ENCODE data around the gene PRDX2. TPM values are rescaled to one million over a fixed set of nuclear protein-coding genes. Genes with fewer than 3 reads are reported as not detected.
"Not testable (repeated sequence)": the region's sequence is repeated elsewhere in the genome, so short reads cannot be mapped to it uniquely, and the experiment has no call there.

Gene PRDX2
- total RNA-seq, 1 experiment from 2014 or later = not detected

GRCh38 chr19:12825254-12826131, 23.9 kb upstream of the PRDX2 start:
- DNase-seq (ENCODE audit: low spot score) = peak; percentile 40

DNA sequence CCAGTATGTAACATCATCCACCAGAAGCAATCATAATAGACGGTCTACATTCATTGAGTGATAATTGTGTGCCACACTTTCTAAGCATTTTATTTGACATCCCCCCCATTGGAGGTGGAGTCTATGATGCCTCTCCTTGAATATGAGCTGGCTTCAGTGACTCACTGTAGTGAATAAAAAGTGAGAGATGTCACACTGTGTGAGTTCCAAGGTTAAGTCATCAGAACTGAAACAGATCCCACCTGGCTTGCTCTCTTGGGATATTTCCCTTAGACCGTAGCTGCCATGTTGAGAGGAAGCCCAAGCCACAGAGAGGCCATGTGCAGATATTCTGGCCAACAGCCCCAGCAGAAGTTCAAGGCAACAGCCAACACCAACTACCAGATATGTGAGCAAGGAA, 20.2 kb upstream of the PRDX2 start:
- peak; percentile 48 for DNase-seq (ENCODE audit: low spot score)

- not testable (repeated sequence) for DNase-seq (ENCODE audit: low spot score)
Observed at GRCh38 chr19:12817810-12818209, 16.2 kb upstream of the PRDX2 start.

DNA sequence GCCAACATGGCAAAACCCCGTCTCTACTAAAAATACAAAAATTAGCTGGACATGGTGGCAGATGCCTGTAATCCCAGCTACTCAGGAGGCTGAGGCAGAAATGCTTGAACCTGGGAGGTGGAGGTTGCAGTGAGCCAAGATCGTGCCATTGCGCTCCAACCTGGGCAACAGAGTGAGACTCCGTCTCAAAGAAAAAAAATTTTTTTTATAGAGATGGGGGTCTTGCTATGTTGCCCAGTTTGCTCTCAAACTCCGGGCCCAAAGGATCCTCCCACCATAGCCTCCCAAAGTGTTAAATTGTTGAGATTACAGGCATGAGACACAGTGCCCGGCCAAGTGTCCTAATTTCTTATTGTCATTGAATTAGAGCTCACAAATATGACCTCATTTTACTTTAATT, 15.6 kb upstream of the PRDX2 start:
- DNase-seq (ENCODE audit: low spot score) = not testable (repeated sequence)

DNA sequence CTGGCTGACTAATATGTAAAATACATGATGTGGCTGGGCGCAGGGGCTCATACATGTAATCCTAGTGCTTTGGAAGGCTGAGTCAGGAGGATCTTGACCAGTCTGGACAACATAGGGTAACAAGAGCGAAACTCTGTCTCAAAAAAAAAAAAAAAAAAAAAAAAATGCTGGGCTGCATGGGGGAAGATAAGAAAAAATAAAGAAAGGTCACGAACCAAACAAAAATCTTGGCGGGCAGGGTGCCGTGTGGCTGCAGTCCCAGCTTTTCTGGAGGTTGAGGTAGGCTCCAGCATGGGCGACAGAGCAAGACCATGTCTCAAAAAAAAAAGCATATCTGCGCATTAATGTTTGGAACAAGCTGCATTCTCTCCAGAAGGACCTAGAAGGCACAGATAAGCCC, 13.5 kb upstream of the PRDX2 start:
- DNase-seq (ENCODE audit: low spot score) = no peak

- peak; percentile 81 for DNase-seq (ENCODE audit: low spot score)
Observed at GRCh38 chr19:12806242-12807081, 4.9 kb upstream of the PRDX2 start, which contains the start of gene RNASEH2A. TSS of gene RNASEH2A (plus strand) at chr19:12806584. CDS start at chr19:12806674, 90 bp downstream.

DNA sequence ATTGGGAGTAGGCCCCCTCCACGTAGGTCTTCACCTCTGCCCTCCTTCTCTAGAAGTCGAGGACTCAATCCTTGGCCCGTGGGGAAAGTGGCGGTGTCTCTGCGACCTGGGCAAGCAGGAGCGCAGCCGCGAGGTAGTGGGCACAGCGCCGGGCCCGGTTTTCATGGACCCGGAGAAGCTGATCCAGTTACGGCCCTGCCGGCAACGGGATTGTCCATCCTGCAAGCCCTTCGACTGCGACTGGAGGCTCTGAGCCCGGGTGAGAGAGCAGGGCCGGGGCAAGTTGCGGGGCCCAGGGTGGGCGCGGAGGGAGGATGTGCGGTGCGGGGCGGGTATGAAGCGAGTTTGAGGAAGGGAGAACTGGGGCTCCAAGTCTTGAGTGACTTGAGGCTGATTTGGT, 2.5 kb upstream of the PRDX2 start:
- DNase-seq (ENCODE audit: low spot score) = no peak

GRCh38 chr19:12802267-12803106, 887 bp upstream of the PRDX2 start:
- no peak for DNase-seq (ENCODE audit: low spot score)

GRCh38 chr19:12800923-12801465, 606 bp downstream of the PRDX2 start:
- DNase-seq (ENCODE audit: low spot score) = no peak

GRCh38 chr19:12800466-12800770, 1.2 kb downstream of the PRDX2 start:
- DNase-seq (ENCODE audit: low spot score) = no peak

- no peak for DNase-seq (ENCODE audit: low spot score)
Observed at GRCh38 chr19:12799742-12800465, 1.7 kb downstream of the PRDX2 start.

- not testable (repeated sequence) for DNase-seq (ENCODE audit: low spot score)
Observed at GRCh38 chr19:12797607-12798006, 4.0 kb downstream of the PRDX2 start.

DNA sequence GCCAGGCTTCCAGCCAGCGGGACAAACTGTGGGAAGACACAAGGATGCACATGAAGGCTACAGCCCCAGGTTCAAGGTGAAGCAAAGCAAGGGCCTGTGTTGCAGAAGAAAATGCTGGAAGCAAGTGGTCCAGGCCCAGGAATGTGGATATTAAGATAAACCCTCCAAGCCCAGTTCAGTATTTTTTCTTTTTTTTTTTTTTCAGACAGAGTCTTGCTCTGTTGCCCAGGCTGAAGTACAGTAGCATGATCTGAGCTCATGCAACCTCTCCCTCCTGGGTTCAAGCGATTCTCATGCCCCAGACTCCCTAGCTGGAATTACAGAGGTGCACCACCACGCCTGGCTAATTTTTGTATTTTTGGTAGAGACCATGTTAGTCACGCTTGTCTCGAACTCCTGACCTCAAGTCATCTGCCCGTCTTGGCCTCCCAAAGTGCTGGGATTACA, 4.4 kb downstream of the PRDX2 start:
- DNase-seq (ENCODE audit: low spot score) = no peak

DNA sequence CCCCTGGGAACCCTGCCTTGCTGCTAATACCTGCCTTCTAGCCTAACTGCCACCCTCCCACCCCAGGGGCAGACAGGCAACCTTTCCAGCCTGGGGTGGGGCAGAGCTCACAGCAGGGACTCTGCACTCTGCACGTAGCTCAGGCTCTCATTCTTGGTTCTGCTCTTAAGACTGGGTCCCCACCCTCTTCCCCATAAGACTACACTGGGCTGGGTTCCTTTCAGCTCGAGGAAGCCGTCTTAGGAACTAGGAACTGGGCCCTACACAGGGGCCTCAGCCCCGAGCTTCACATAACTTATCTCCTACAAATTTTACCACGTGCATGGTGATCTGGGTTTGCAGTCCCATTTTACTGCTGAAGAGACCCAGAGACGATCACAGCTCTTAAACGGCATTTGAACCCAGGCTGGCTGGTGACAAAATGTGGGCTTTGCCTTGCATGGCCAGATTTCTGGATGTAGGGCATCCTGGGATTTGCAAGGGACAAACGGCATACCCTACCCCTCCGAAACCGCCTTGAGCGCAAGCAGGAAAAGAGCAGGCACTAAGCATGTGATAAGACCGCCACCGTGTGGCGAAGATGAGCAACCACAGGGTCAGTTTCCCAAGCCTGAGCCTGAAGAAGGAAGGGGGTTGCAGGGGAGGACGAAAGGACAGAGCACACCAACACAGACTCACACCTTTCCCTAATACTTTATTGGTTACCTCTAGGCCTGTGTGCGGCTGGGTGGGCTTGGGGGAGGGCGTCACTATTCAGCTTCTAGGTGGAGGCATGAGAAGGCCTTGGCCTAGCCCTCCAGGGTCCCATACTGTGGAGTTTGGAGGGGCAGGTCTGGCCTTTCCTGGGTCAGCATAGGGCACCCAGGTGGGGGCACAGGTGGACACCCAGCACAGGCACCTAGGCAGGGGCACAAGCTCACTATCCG, 5.2 kb downstream of the PRDX2 start:
- DNase-seq (ENCODE audit: low spot score) = peak; percentile 73

- no peak for DNase-seq (ENCODE audit: low spot score)
Observed at GRCh38 chr19:12794971-12795381, 6.6 kb downstream of the PRDX2 start.

- peak; percentile 35 for DNase-seq (ENCODE audit: low spot score)
Observed at GRCh38 chr19:12794196-12794941, 7.2 kb downstream of the PRDX2 start.

- DNase-seq (ENCODE audit: low spot score) = peak; percentile 91
Observed at GRCh38 chr19:12793290-12794195, 8.1 kb downstream of the PRDX2 start.

DNA sequence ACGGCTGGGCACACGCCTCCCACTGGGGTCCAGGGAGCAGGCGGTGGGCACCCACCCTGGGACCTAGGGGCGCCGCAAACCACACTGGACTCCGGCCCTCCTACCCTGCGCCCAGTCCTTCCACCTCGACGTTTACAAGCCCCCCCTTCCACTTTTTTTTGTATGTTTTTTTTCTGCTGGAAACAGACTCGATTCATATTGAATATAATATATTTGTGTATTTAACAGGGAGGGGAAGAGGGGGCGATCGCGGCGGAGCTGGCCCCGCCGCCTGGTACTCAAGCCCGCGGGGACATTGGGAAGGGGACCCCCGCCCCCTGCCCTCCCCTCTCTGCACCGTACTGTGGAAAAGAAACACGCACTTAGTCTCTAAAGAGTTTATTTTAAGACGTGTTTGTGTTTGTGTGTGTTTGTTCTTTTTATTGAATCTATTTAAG, 8.7 kb downstream of the PRDX2 start:
- DNase-seq (ENCODE audit: low spot score) = no peak

Data from A172 (cell line).